ENCODE measurements around the gene ALOX12B. TPM values are rescaled to one million over a fixed set of nuclear protein-coding genes. Genes with fewer than 3 reads are reported as not detected.
A peak's percentile ranks its signal among the peaks of the same experiment; 100 is the strongest.

Gene ALOX12B
- total and polyA plus RNA-seq, 2 donors (not counting 3 experiments of a cell fraction or from before 2014, with no cell fraction given) = not detected

GRCh38 chr17:8109661-8110455, 22.3 kb upstream of the ALOX12B start:
- Histone ChIP-seq H3K9me3 (replicated peaks; ENCODE audit: control insufficient read depth, insufficient read depth, low read length) (no peaks in the 10 kb centered on the region), H4K20me1 (replicated peaks; ENCODE audit: control insufficient read depth, extremely low read depth, insufficient read depth, low read length) (no peaks in the 10 kb centered on the region), H3K79me2 (ENCODE audit: control insufficient read depth, insufficient read depth, low read length) (no peaks in the 10 kb centered on the region), H3K4me3 (replicated peaks in 1 of 3; ENCODE audit: insufficient read depth in 1 of 3, low read depth in 1 of 3, low read length in 3 of 3) (no peak overlapping the region), H3K36me3 (ENCODE audit: control insufficient read depth in 2 of 2, extremely low read depth in 1 of 2, insufficient read depth in 2 of 2, low read length in 2 of 2) (no peaks in the 10 kb centered on the region), H2AFZ (ENCODE audit: low read depth, low read length) (no peak overlapping the region), H3K27ac (ENCODE audit: insufficient read depth, low read depth, low read length) (no peak overlapping the region), H3K4me2 (ENCODE audit: insufficient read depth, low read length) (peak overlapping the region; percentile 16), H3K27me3 (ENCODE audit: control insufficient read depth in 2 of 2, insufficient read depth in 2 of 2, low read length in 2 of 2) (peaks cover 13 to 21% of the 10 kb centered on the region in 2 experiments), H3K4me1 (ENCODE audit: control insufficient read depth, extremely low read depth, insufficient read depth, low read length) (no peaks in the 10 kb centered on the region), H3K9me1 (replicated peaks; ENCODE audit: control insufficient read depth, extremely low read depth, insufficient read depth, low read length) (no peaks in the 10 kb centered on the region), H3K9ac (replicated peaks; ENCODE audit: extremely low read depth, insufficient read depth, low read length) (no peak overlapping the region)
- dilution Hi-C loops (cut with MboI; ENCODE audit: extremely low pct_ligation_motif_present, low sequenced_read_pairs) = no loop called here
- POLR2A ChIA-PET = no interaction called here
- intact Hi-C loops (cut with micrococcal nuclease) = loop anchor here (1.0 kb wide), 1 partner anchor 50 kb away; no protein-coding TSS in a partner anchor
- CTCF ChIA-PET = interaction anchor here (0.9 to 13.7 kb wide), 9 partner anchors 9 to 50 kb away, joined by 3 to 191 read pairs (median 20); partner anchors contain the start of gene ALOX12B
- FAIRE-seq (peak; percentile 48), DNase-seq (ENCODE audit: low read depth, low spot score) (peak; percentile 28)
- no TSS peak for BruUV-seq (replicated peaks)
- peak; percentile 65 for TF ChIP-seq EZH2 (IDR thresholded peaks at IDR 0.05; ENCODE audit: borderline replicate concordance, low read depth, low read length, severe bottlenecking)
- TF ChIP-seq POLR2A (IDR thresholded peaks at IDR 0.05; ENCODE audit: low read depth, low read length) = no peak
- peak; percentile 92 to 93 for TF ChIP-seq CTCF (IDR thresholded peaks at IDR 0.05; ENCODE audit: extremely low read depth in 1 of 2, insufficient read depth in 1 of 2, low read depth in 1 of 2, low read length in 2 of 2)
